ENCODE measurements around the gene HIVEP3. TPM values are rescaled to one million over a fixed set of nuclear protein-coding genes. Genes with fewer than 3 reads are reported as not detected.

The HIVEP3 gene
- total RNA-seq, 1 experiment from 2014 or later = 1.2 TPM

DNA sequence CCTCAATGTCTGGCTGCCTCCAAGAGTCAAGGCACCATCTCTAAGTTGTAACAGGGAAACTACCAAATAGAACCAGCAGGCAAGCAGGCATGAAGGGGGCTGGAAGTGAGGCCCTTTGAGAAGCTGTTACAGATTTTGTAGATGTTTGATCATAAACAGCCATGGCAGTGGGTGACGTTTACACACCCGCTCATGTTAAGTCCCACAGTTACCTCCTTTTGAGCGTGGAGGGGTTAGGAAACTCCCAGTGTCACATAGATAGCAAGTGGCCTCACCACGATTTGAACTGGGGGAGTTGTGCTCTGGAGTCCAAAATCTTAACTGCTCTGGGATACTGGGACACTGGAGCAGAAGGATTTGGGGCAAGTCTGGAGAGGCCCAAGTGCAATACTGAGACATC, 192.4 kb downstream of the HIVEP3 start:
- TF ChIP-seq, protein P1, sequence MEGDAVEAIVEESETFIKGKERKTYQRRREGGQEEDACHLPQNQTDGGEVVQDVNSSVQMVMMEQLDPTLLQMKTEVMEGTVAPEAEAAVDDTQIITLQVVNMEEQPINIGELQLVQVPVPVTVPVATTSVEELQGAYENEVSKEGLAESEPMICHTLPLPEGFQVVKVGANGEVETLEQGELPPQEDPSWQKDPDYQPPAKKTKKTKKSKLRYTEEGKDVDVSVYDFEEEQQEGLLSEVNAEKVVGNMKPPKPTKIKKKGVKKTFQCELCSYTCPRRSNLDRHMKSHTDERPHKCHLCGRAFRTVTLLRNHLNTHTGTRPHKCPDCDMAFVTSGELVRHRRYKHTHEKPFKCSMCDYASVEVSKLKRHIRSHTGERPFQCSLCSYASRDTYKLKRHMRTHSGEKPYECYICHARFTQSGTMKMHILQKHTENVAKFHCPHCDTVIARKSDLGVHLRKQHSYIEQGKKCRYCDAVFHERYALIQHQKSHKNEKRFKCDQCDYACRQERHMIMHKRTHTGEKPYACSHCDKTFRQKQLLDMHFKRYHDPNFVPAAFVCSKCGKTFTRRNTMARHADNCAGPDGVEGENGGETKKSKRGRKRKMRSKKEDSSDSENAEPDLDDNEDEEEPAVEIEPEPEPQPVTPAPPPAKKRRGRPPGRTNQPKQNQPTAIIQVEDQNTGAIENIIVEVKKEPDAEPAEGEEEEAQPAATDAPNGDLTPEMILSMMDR (IDR thresholded peaks at IDR 0.05; ENCODE audit: unreplicated experiment) = no peak
- BruUV-seq (replicated peaks) = no TSS peak
- intact Hi-C loops (cut with micrococcal nuclease) = no loop called here
- Mint-ChIP-seq H3K4me3 (ENCODE audit: unreplicated experiment) (no peak overlapping the region), H3K36me3 (ENCODE audit: insufficient read depth, unreplicated experiment) (no peaks in the 10 kb centered on the region), H3K9me3 (ENCODE audit: unreplicated experiment) (no peaks in the 10 kb centered on the region), H3K27ac (ENCODE audit: low read depth, unreplicated experiment) (no peak overlapping the region), H3K4me1 (ENCODE audit: insufficient read depth, unreplicated experiment) (no peaks in the 10 kb centered on the region), H3K27me3 (ENCODE audit: insufficient read depth, unreplicated experiment) (peaks cover 17% of the 10 kb centered on the region)
- no peak for DNase-seq (ENCODE audit: unreplicated experiment)
- ChIA-PET POLR2A (no interaction called here), CTCF (no interaction called here)

DNA sequence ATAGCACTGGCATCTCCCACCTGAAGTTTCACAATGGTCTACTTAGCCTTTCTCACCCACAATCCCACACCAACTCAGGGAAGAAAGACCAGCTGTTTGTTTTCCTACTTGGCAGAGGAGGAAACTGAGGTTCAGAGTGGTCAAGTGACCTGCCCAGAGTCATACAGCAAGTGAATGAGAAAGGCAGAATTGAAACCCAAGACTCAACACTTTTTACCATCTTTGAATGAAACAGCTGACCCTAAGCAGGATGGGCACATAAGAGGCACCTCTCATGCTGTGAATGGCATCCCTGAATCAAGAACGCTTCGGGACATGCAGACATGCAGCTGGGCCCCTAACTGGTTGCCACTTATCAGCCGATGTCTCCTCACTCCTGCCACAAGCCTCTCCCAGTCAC, 193.8 kb downstream of the HIVEP3 start:
- intact Hi-C loops (cut with micrococcal nuclease) = no loop called here
- Mint-ChIP-seq H3K36me3 (ENCODE audit: insufficient read depth, unreplicated experiment) (no peaks in the 10 kb centered on the region), H3K9me3 (ENCODE audit: unreplicated experiment) (no peaks in the 10 kb centered on the region), H3K4me3 (ENCODE audit: unreplicated experiment) (no peak overlapping the region), H3K4me1 (ENCODE audit: insufficient read depth, unreplicated experiment) (no peaks in the 10 kb centered on the region), H3K27me3 (ENCODE audit: insufficient read depth, unreplicated experiment) (peaks cover 17% of the 10 kb centered on the region), H3K27ac (ENCODE audit: low read depth, unreplicated experiment) (no peak overlapping the region)
- POLR2A ChIA-PET = no interaction called here
- CTCF ChIA-PET = no interaction called here
- TF ChIP-seq, protein P1 (IDR thresholded peaks at IDR 0.05; ENCODE audit: unreplicated experiment) = no peak
- no peak for DNase-seq (ENCODE audit: unreplicated experiment)
- no TSS peak for BruUV-seq (replicated peaks)

DNA sequence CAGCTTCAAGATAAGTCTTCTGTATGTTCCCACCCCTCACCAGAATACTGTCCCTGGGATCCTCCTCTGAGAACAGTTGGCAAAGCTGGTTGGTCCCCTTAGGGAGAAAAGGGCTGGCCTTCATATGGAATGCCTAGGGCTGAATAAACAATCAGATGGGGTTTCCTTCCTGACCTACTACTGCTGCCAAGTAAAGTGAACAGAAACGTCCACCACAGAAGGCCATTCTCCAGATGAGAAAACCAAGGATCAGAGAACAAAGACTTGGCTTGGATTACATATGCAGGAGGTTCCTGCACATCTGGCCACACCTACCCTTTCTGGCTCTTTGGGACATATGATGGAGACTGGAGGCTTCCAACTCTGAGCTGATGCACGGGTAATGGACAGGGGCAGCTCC, 194.5 kb downstream of the HIVEP3 start:
- Mint-ChIP-seq H3K27ac (ENCODE audit: low read depth, unreplicated experiment) (no peak overlapping the region), H3K4me3 (ENCODE audit: unreplicated experiment) (no peak overlapping the region), H3K36me3 (ENCODE audit: insufficient read depth, unreplicated experiment) (no peaks in the 10 kb centered on the region), H3K9me3 (ENCODE audit: unreplicated experiment) (no peaks in the 10 kb centered on the region), H3K27me3 (ENCODE audit: insufficient read depth, unreplicated experiment) (peaks cover 17% of the 10 kb centered on the region), H3K4me1 (ENCODE audit: insufficient read depth, unreplicated experiment) (no peaks in the 10 kb centered on the region)
- ChIA-PET POLR2A (no interaction called here), CTCF (no interaction called here)
- no TSS peak for BruUV-seq (replicated peaks)
- TF ChIP-seq, protein P1 (IDR thresholded peaks at IDR 0.05; ENCODE audit: unreplicated experiment) = no peak
- intact Hi-C loops (cut with micrococcal nuclease) = no loop called here
- no peak for DNase-seq (ENCODE audit: unreplicated experiment)

DNA sequence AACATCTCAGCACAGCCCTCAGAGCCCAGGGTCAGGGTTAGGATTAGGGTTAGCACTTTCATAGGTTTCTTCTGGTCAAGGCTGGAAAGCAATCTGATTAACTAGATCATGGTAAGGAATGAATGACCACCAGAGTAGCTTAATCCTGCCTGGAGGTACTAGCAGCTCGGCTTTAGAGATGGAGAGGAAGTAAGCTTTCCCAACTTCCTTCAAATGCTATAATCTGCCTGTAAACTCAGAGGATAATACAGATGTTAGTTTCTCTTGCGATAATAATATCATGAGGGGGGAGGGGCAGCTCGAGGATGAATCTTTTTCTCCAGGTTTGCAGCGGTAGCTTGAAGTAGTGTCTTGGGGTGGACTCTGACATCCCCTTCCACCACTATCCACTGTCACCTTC, 194.9 kb downstream of the HIVEP3 start:
- intact Hi-C loops (cut with micrococcal nuclease) = no loop called here
- no TSS peak for BruUV-seq (replicated peaks)
- no peak overlapping the region for H3K4me3 Mint-ChIP-seq (ENCODE audit: unreplicated experiment)

More for the DNA sequence above, 194.9 kb downstream of the HIVEP3 start:
- no peak overlapping the region for H3K27ac Mint-ChIP-seq (ENCODE audit: low read depth, unreplicated experiment)
- ChIA-PET POLR2A (interaction anchor here (0.7 kb wide), 1 partner anchor 1120 kb away, joined by 5 read pairs; no protein-coding TSS in a partner anchor), CTCF (no interaction called here)
- peaks cover 1% of the 10 kb centered on the region for H3K4me1 Mint-ChIP-seq (ENCODE audit: insufficient read depth, unreplicated experiment)
- H3K36me3 Mint-ChIP-seq (ENCODE audit: insufficient read depth, unreplicated experiment) = no peaks in the 10 kb centered on the region
- H3K27me3 Mint-ChIP-seq (ENCODE audit: insufficient read depth, unreplicated experiment) = peaks cover 17% of the 10 kb centered on the region
- TF ChIP-seq, protein P1 (IDR thresholded peaks at IDR 0.05; ENCODE audit: unreplicated experiment) = no peak
- DNase-seq (ENCODE audit: unreplicated experiment) = no peak
- H3K9me3 Mint-ChIP-seq (ENCODE audit: unreplicated experiment) = no peaks in the 10 kb centered on the region

Data from MCF 10A (cell line).